SJSA1 (cell line): ENCODE data around the gene HMGN3. TPM values are rescaled to one million over a fixed set of nuclear protein-coding genes. Genes with fewer than 3 reads are reported as not detected.
A peak's percentile ranks its signal among the peaks of the same experiment; 100 is the strongest.

ENCODE experiments used
- DNase-seq, 2 experiments: peaks; one replicate each; pipeline ENCODE4 v3.0.0-alpha.2; 2015 to 2020; ENCODE audit warnings: low spot score in 2 of 2, low read depth in 1 of 2
- H3K27ac ChIP-seq: fragments of 250-450 bp; sonication (Bioruptor Pico); 2 replicates; pipeline ENCODE4 v1.5.1; 2020; ENCODE audit warnings: mild to moderate bottlenecking, moderate library complexity
- H3K27me3 ChIP-seq: fragments of 250-450 bp; sonication (Bioruptor Pico); replicated peaks from 2 replicates; pipeline ENCODE4 v1.5.1; 2020; ENCODE audit warnings: mild to moderate bottlenecking, moderate library complexity
- H3K36me3 ChIP-seq: fragments of 250-450 bp; sonication (Bioruptor Pico); 2 replicates; pipeline ENCODE4 v1.5.1; 2020; ENCODE audit warnings: mild to moderate bottlenecking
- H3K4me1 ChIP-seq: fragments of 250-450 bp; sonication (Bioruptor Pico); replicated peaks from 2 replicates; pipeline ENCODE4 v1.6.1; 2021; ENCODE audit warnings: mild to moderate bottlenecking
- H3K4me3 ChIP-seq: fragments of 250-450 bp; sonication (Bioruptor Pico); 2 replicates; pipeline ENCODE4 v1.5.1; 2020; ENCODE audit warnings: mild to moderate bottlenecking
- H3K9me3 ChIP-seq: fragments of 250-450 bp; sonication (Bioruptor Pico); replicated peaks from 2 replicates; pipeline ENCODE4 v1.5.1; 2020; ENCODE audit warnings: mild to moderate bottlenecking
- total RNA-seq: library from RNA; depleted of rRNA; stranded (reverse); fragments of >200 nt; shearing (Covaris generic); gene quantifications from 2 replicates; pipeline ENCODE4 v1.2.3, GENCODE V29; 2014

The HMGN3 gene
- total RNA-seq, 1 experiment from 2014 or later = 191 TPM

GRCh38 chr6:79249136-79249535 lies 14.7 kb upstream of the HMGN3 start:
- Histone ChIP-seq H3K9me3 (no peaks in the 10 kb centered on the region), H3K4me3 (no peak overlapping the region), H3K4me1 (no peaks in the 10 kb centered on the region), H3K36me3 (no peaks in the 10 kb centered on the region), H3K27me3 (0 out of 2 replicates have a peak, but pooled peaks cover 2% of the 10 kb centered on the region), H3K27ac (no peak overlapping the region)
- DNase-seq = no peak

- Histone ChIP-seq H3K9me3 (no peaks in the 10 kb centered on the region), H3K27me3 (0 out of 2 replicates have a peak, but pooled peaks cover 2% of the 10 kb centered on the region), H3K36me3 (no peaks in the 10 kb centered on the region), H3K4me3 (no peak overlapping the region), H3K4me1 (no peaks in the 10 kb centered on the region), H3K27ac (no peak overlapping the region)
- DNase-seq = no peak
Observed at GRCh38 chr6:79246891-79247290, 12.4 kb upstream of the HMGN3 start.

- DNase-seq = no peak
- Histone ChIP-seq H3K27ac (no peak overlapping the region), H3K27me3 (no peaks in the 10 kb centered on the region), H3K9me3 (no peaks in the 10 kb centered on the region), H3K4me1 (no peaks in the 10 kb centered on the region), H3K36me3 (no peaks in the 10 kb centered on the region), H3K4me3 (no peak overlapping the region)
Observed at GRCh38 chr6:79241228-79241627, 6.7 kb upstream of the HMGN3 start.

GRCh38 chr6:79240509-79240908 lies 6.0 kb upstream of the HMGN3 start:
- Histone ChIP-seq H3K27ac (no peak overlapping the region), H3K27me3 (no peaks in the 10 kb centered on the region), H3K4me3 (no peak overlapping the region), H3K36me3 (no peaks in the 10 kb centered on the region), H3K4me1 (no peaks in the 10 kb centered on the region), H3K9me3 (no peaks in the 10 kb centered on the region)
- DNase-seq = no peak

- Histone ChIP-seq H3K27me3 (no peaks in the 10 kb centered on the region), H3K4me1 (0 out of 2 replicates have a peak, but pooled peaks cover 3% of the 10 kb centered on the region), H3K27ac (no peak overlapping the region), H3K4me3 (no peak overlapping the region), H3K9me3 (no peaks in the 10 kb centered on the region), H3K36me3 (no peaks in the 10 kb centered on the region)
- no peak for DNase-seq
Observed at GRCh38 chr6:79239536-79240168, 5.2 kb upstream of the HMGN3 start.

GRCh38 chr6:79238919-79239318 lies 4.4 kb upstream of the HMGN3 start:
- H3K27ac ChIP-seq = no peak overlapping the region
- H3K27me3 ChIP-seq = no peaks in the 10 kb centered on the region
- no peak overlapping the region for H3K4me3 ChIP-seq
- no peaks in the 10 kb centered on the region for H3K9me3 ChIP-seq
- no peak for DNase-seq
- H3K4me1 ChIP-seq = 0 out of 2 replicates have a peak, but pooled peaks cover 3% of the 10 kb centered on the region
- H3K36me3 ChIP-seq = no peaks in the 10 kb centered on the region

GRCh38 chr6:79236711-79237110 lies 2.2 kb upstream of the HMGN3 start:
- H3K27ac ChIP-seq = no peak overlapping the region
- no peaks in the 10 kb centered on the region for H3K9me3 ChIP-seq
- H3K36me3 ChIP-seq = no peaks in the 10 kb centered on the region
- H3K4me1 ChIP-seq = peaks cover 6% of the 10 kb centered on the region; the same call in 1 of the 2 replicates
- no peaks in the 10 kb centered on the region for H3K27me3 ChIP-seq
- no peak for DNase-seq
- H3K4me3 ChIP-seq = no peak overlapping the region

- Histone ChIP-seq H3K27ac (peak overlapping the region; percentile 51), H3K9me3 (no peaks in the 10 kb centered on the region), H3K4me1 (peaks cover 6% of the 10 kb centered on the region; the same call in 1 of the 2 replicates), H3K4me3 (peak overlapping the region; percentile 59), H3K36me3 (no peaks in the 10 kb centered on the region), H3K27me3 (no peaks in the 10 kb centered on the region)
- DNase-seq = peak; percentile 92 to 93
Observed at GRCh38 chr6:79233611-79234149, 802 bp downstream of the HMGN3 start.

- DNase-seq = no peak
- Histone ChIP-seq H3K9me3 (no peaks in the 10 kb centered on the region), H3K27ac (no peak overlapping the region), H3K4me1 (peaks cover 6% of the 10 kb centered on the region; the same call in 1 of the 2 replicates), H3K27me3 (no peaks in the 10 kb centered on the region), H3K36me3 (no peaks in the 10 kb centered on the region), H3K4me3 (peak overlapping the region; percentile 59)
Observed at GRCh38 chr6:79232696-79233462, 1.6 kb downstream of the HMGN3 start.

GRCh38 chr6:79231666-79232065 lies 2.8 kb downstream of the HMGN3 start:
- Histone ChIP-seq H3K27me3 (no peaks in the 10 kb centered on the region), H3K27ac (no peak overlapping the region), H3K9me3 (no peaks in the 10 kb centered on the region), H3K36me3 (no peaks in the 10 kb centered on the region), H3K4me3 (no peak overlapping the region), H3K4me1 (peaks cover 6% of the 10 kb centered on the region; the same call in 1 of the 2 replicates)
- no peak for DNase-seq

GRCh38 chr6:79231101-79231500 lies 3.4 kb downstream of the HMGN3 start:
- H3K27me3 ChIP-seq = no peaks in the 10 kb centered on the region
- no peak for DNase-seq
- peaks cover 6% of the 10 kb centered on the region; the same call in 1 of the 2 replicates for H3K4me1 ChIP-seq
- no peaks in the 10 kb centered on the region for H3K9me3 ChIP-seq
- no peak overlapping the region for H3K27ac ChIP-seq
- no peaks in the 10 kb centered on the region for H3K36me3 ChIP-seq
- no peak overlapping the region for H3K4me3 ChIP-seq

- Histone ChIP-seq H3K4me3 (no peak overlapping the region), H3K36me3 (no peaks in the 10 kb centered on the region), H3K4me1 (peaks cover 6% of the 10 kb centered on the region; the same call in 1 of the 2 replicates), H3K9me3 (no peaks in the 10 kb centered on the region), H3K27me3 (no peaks in the 10 kb centered on the region), H3K27ac (no peak overlapping the region)
- DNase-seq = no peak
Observed at GRCh38 chr6:79230149-79230548, 4.3 kb downstream of the HMGN3 start.

- Histone ChIP-seq H3K4me3 (no peak overlapping the region), H3K9me3 (no peaks in the 10 kb centered on the region), H3K27me3 (no peaks in the 10 kb centered on the region), H3K36me3 (no peaks in the 10 kb centered on the region), H3K4me1 (no peaks in the 10 kb centered on the region), H3K27ac (no peak overlapping the region)
- DNase-seq = no peak
Observed at GRCh38 chr6:79227445-79227844, 7.0 kb downstream of the HMGN3 start.

GRCh38 chr6:79226660-79227059 lies 7.8 kb downstream of the HMGN3 start:
- no peak overlapping the region for H3K27ac ChIP-seq
- H3K4me1 ChIP-seq = no peaks in the 10 kb centered on the region
- H3K36me3 ChIP-seq = no peaks in the 10 kb centered on the region
- H3K4me3 ChIP-seq = no peak overlapping the region
- no peak for DNase-seq
- H3K9me3 ChIP-seq = no peaks in the 10 kb centered on the region
- no peaks in the 10 kb centered on the region for H3K27me3 ChIP-seq
